Naive thymus-derived CD8-positive, alpha-beta T cell (primary cell): Measurements from ENCODE around the gene C11orf42. TPM values are rescaled to one million over a fixed set of nuclear protein-coding genes. Genes with fewer than 3 reads are reported as not detected.

Source experiments
- ATAC-seq, 2 donors: fragments of 150-1000 bp; cut with Tn5 transposase in 1 of 2; sonication (Bioruptor Pico), chemical (Tn5 transposase) in 1 of 2; 1 replicate in 1 of 2; 2 replicates in 1 of 2; pipeline ENCODE4 v1.10.0; 2021; ENCODE audit warnings: mild to moderate bottlenecking in 2 of 2, moderate library complexity in 2 of 2
- POLR2A ChIA-PET: fragments of 350-600 bp; sonication (Branson Sonifier 250); formaldehyde crosslinking; loops from one replicate; lab custom pipeline; 2021; ENCODE audit warnings: antibody characterized with exemption; lab: Charles Lee
- DNase-seq, 10 donors: peaks; one replicate each; pipeline versions ENCODE4 v3.0.0 to v3.0.0-alpha.2; 2020 to 2022
- H3K27ac Mint-ChIP-seq, 10 donors: one replicate each; pipeline ENCODE4 v1.8.0; 2020 to 2022; ENCODE audit warnings: mild to moderate bottlenecking in 10 of 10, mixed read lengths in 10 of 10, moderate library complexity in 4 of 10, inconsistent platforms in 1 of 10
- H3K27me3 Mint-ChIP-seq, 5 donors: one replicate each; pipeline ENCODE4 v1.8.0; 2021 to 2022; ENCODE audit warnings: mixed read lengths in 5 of 5
- H3K36me3 Mint-ChIP-seq, 3 donors: one replicate each; pipeline ENCODE4 v1.8.0; 2020 to 2022; ENCODE audit warnings: mixed read lengths in 3 of 3, mild to moderate bottlenecking in 2 of 3, inconsistent platforms in 1 of 3
- H3K4me1 Mint-ChIP-seq, 4 donors: one replicate each; pipeline ENCODE4 v1.8.0; 2021 to 2022; ENCODE audit warnings: mixed read lengths in 4 of 4
- H3K4me3 Mint-ChIP-seq, 10 donors: one replicate each; pipeline ENCODE4 v1.8.0; 2020 to 2022; ENCODE audit warnings: mild to moderate bottlenecking in 10 of 10, mixed read lengths in 10 of 10, moderate library complexity in 6 of 10, inconsistent platforms in 1 of 10
- H3K9me3 Mint-ChIP-seq, 9 donors: one replicate each; pipeline ENCODE4 v1.8.0; 2020 to 2022; ENCODE audit warnings: mixed read lengths in 9 of 9, mild to moderate bottlenecking in 3 of 9, inconsistent platforms in 1 of 9, moderate library complexity in 1 of 9
- polyA plus RNA-seq, 3 donors: library from polyadenylated mRNA; unstranded; fragments of 300-500 nt; fragmentation: Illumina TruSeq; gene quantifications; one replicate each; pipeline ENCODE4 v1.2.3, GENCODE V29; 2021
- total RNA-seq, 8 experiments: library from RNA in 2 of 8; stranded (reverse) in 2 of 8; gene quantifications; one replicate each; pipeline ENCODE4 v1.2.3 and lab custom pipeline; 2021 to 2026

Gene C11orf42
- not detected for total RNA-seq
- polyA plus RNA-seq = not detected
- total RNA-seq (lab: John Stamatoyannopoulos, UW) = 0 reads per million in 6 experiments

DNA sequence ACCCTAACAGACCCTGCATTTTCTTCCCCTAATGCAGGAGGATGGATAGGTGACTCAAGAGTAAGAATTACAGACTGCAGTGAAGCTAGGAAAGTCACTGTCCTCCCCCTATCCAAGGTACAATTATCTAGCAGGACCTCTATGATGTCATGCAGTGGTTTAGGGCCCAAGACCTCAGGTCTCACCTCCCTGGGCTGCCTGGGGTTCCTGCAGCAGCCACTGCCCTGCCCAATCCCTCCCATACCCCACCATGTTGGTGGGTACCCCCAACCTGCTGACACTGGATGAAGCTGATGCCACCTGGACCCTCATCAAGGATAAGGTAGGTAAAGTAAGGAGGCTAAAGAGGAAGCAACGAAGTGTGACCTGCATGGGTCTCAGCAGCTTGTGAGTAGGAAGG is at the start of gene C11orf42:
C11orf42 (plus strand) TSS at position 192 of the 400 bp plus-strand sequence; CDS start at position 251, 59 bp downstream.
- POLR2A ChIA-PET = no interaction called here
- no peak for ATAC-seq
- Mint-ChIP-seq H3K4me1 (peaks cover 11 to 43% (median 29%) of the 10 kb centered on the region in 4 donors), H3K27me3 (no peaks in the 10 kb centered on the region), H3K9me3 (no peaks in the 10 kb centered on the region), H3K27ac (peak within 1 kb of the TSS in 3 of 10 donors; percentile 2 to 26 (median 8)), H3K36me3 (peaks cover 0 to 45% (median 12%) of the 10 kb centered on the region in 3 donors), H3K4me3 (no peak within 1 kb of the TSS)
- no peak for DNase-seq

DNA sequence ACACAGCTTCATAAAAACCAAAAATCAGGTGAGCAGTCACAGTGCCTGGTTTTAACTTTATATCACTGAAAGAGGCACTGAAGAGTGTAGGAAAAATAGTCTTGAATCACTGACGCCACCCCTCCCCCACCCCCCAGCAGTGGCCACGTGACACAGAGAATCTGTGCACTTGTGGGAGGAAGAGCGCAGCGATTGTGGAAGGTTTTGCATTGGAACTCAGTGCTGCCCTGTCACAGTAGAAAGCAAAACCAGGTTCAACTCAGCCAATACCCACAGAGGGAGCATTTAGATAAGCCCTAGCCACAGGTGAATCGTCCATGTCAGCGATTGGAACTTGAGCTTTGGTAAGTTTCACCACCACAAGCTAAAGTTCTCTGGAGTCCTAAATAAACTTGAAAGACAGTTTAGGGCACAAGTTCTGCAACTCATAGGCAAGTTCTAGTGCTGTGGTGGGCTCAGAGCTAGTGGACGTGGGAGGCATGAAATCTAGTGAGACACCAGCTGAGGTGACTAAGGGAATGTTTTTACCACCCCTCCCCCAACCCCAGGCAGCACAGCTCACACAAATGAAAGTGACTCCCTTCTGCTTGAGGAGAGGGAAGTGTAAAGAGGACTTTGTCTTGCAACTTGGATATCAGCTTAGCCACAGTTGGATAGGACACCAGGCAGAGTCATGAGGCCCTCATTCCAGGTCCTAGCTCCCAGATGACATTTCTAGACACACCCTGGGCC is 48.6 kb upstream of the C11orf42 start:
- DNase-seq = no peak

DNA sequence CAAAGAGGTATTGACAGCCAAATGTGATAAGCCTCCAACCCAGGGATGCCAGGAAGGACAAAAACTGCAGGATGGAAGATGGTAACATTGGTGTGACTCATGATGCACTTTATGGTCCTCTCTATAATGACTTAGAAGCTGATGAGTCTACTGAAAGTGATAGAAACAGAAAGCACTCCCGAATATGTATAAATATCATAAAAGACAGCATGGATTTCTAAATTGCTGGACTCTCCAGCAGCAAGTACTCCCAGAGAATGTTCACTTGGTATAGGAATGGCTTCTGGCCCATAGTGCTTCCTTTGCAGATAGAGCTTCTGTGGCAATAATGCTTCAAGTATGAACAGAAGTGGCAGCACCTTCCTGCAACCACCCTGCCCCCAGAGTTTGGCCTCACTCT is 35.1 kb upstream of the C11orf42 start, which contains the start of gene OR52B2:
OR52B2 (minus strand) TSS at position 101 of the 400 bp plus-strand sequence; CDS start at position 101, 0 bp downstream.
- H3K27ac Mint-ChIP-seq = peak within 1 kb of the TSS in 1 of 10 donors; percentile 5
- DNase-seq = no peak
- peaks cover 0 to 12% (median 0%) of the 10 kb centered on the region in 3 donors for H3K36me3 Mint-ChIP-seq
- H3K9me3 Mint-ChIP-seq = peaks cover 0 to 5% (median under 1%) of the 10 kb centered on the region in 9 donors
- no peak within 1 kb of the TSS for H3K4me3 Mint-ChIP-seq
- peaks cover 0 to 2% (median 0%) of the 10 kb centered on the region in 4 donors for H3K4me1 Mint-ChIP-seq
- ATAC-seq = no peak
- POLR2A ChIA-PET = no interaction called here
- peaks cover 7 to 34% (median 19%) of the 10 kb centered on the region in 5 donors for H3K27me3 Mint-ChIP-seq

More for the DNA sequence above, 48.6 kb upstream of the C11orf42 start:
- Mint-ChIP-seq H3K4me3 (no peak overlapping the region), H3K9me3 (no peaks in the 10 kb centered on the region), H3K27ac (no peak overlapping the region), H3K36me3 (peaks cover 0 to 1% (median 0%) of the 10 kb centered on the region in 3 donors), H3K27me3 (peaks cover 0 to 18% (median 7%) of the 10 kb centered on the region in 5 donors), H3K4me1 (no peaks in the 10 kb centered on the region)
- POLR2A ChIA-PET = no interaction called here
- ATAC-seq = no peak

- H3K4me1 Mint-ChIP-seq = peaks cover 0 to 6% (median 3%) of the 10 kb centered on the region in 4 donors
- no peak overlapping the region for H3K27ac Mint-ChIP-seq
- no peak overlapping the region for H3K4me3 Mint-ChIP-seq
- H3K9me3 Mint-ChIP-seq = peaks cover 0 to 11% (median 2%) of the 10 kb centered on the region in 9 donors
- H3K27me3 Mint-ChIP-seq = peaks cover 4 to 19% (median 10%) of the 10 kb centered on the region in 5 donors
- POLR2A ChIA-PET = no interaction called here
- H3K36me3 Mint-ChIP-seq = peaks cover 0 to 10% (median 7%) of the 10 kb centered on the region in 3 donors
- no peak for DNase-seq
- ATAC-seq = no peak
Measured at GRCh38 chr11:6175440-6175839, 29.9 kb upstream of the C11orf42 start.

DNA sequence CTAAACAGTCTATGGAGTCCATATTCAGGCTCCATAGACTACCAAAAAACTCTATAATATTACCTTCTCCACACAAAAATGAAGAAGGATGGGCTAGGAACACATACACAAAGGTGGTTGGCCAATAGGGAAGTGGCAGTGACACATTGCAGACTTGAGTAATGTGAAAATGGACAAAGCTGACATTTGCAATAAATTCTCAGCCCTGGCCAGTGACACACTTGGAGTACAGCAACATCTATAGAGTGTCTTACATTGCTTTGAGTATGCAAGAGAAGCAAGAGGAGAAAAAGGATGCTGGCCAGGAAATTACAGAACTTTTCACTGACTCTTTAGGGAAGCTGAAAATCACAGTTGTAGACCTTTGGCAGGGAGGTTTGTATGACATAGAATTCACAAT is 13.6 kb upstream of the C11orf42 start:
- no peak overlapping the region for H3K27ac Mint-ChIP-seq
- DNase-seq = no peak

DNA sequence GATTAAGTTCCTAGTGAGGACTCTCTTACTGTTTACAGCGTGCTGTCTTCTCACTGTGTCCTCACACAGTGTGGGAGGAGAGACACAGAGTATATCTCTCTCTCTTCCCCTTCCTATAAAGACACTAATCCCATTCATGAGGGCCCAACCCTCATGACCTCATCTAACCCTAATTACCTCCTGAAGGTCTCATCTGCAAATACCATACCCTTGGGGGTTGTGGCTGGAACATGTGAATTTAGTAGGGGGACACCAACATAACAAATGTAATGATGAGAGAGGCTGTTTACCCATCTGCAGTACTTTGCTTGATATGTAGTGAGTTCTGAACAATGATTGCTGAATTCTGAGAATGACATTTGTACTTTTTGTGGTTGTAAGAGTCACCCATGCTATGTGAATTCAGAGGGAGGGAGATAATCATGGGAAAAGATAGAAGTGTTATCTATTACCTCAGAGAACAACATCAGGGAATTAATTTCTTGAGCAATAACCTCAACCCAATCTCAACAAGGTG is 11.2 kb upstream of the C11orf42 start:
- Mint-ChIP-seq H3K36me3 (no peaks in the 10 kb centered on the region), H3K9me3 (peaks cover 0 to 3% (median 0%) of the 10 kb centered on the region in 9 donors), H3K4me3 (no peak overlapping the region), H3K4me1 (peaks cover 0 to 8% (median 5%) of the 10 kb centered on the region in 4 donors), H3K27me3 (peaks cover 0 to 1% (median 0%) of the 10 kb centered on the region in 5 donors), H3K27ac (no peak overlapping the region)
- no peak for DNase-seq
- POLR2A ChIA-PET = no interaction called here
- ATAC-seq = no peak

More for the DNA sequence above, 13.6 kb upstream of the C11orf42 start:
- POLR2A ChIA-PET = no interaction called here
- H3K27me3 Mint-ChIP-seq = no peaks in the 10 kb centered on the region
- ATAC-seq = no peak
- peaks cover 0 to 3% (median 0%) of the 10 kb centered on the region in 9 donors for H3K9me3 Mint-ChIP-seq
- no peak overlapping the region for H3K4me3 Mint-ChIP-seq
- peaks cover 0 to 8% (median 5%) of the 10 kb centered on the region in 4 donors for H3K4me1 Mint-ChIP-seq
- H3K36me3 Mint-ChIP-seq = no peaks in the 10 kb centered on the region

- Mint-ChIP-seq H3K27ac (peak overlapping the region in 3 of 10 donors; percentile 17 to 63 (median 23)), H3K4me3 (peak overlapping the region in 1 of 10 donors; percentile 9), H3K36me3 (no peaks in the 10 kb centered on the region), H3K9me3 (peaks cover 0 to 2% (median 0%) of the 10 kb centered on the region in 9 donors), H3K4me1 (peaks cover 0 to 20% (median 8%) of the 10 kb centered on the region in 4 donors), H3K27me3 (peaks cover 0 to 3% (median 0%) of the 10 kb centered on the region in 5 donors)
- no peak for DNase-seq
- no peak for ATAC-seq
- POLR2A ChIA-PET = no interaction called here
Measured at GRCh38 chr11:6196396-6196795, 9.0 kb upstream of the C11orf42 start.

- Mint-ChIP-seq H3K4me1 (peaks cover 0 to 27% (median 11%) of the 10 kb centered on the region in 4 donors), H3K9me3 (no peaks in the 10 kb centered on the region), H3K27me3 (peaks cover 0 to 3% (median 0%) of the 10 kb centered on the region in 5 donors), H3K4me3 (no peak overlapping the region), H3K36me3 (peaks cover 0 to 2% (median 0%) of the 10 kb centered on the region in 3 donors), H3K27ac (peak overlapping the region in 1 of 10 donors; percentile 6)
- POLR2A ChIA-PET = no interaction called here
- ATAC-seq (no peak), DNase-seq (no peak)
Measured at GRCh38 chr11:6197466-6198200, 7.7 kb upstream of the C11orf42 start.

GRCh38 chr11:6199174-6199810 is 6.1 kb upstream of the C11orf42 start, which contains the start of gene OR52W1:
Gene OR52W1, plus strand, starts transcription at chr11:6199224. Its CDS starts 0 bp downstream, at chr11:6199224.
- peak within 1 kb of the TSS in 1 of 10 donors; percentile 6 for H3K27ac Mint-ChIP-seq
- H3K4me3 Mint-ChIP-seq = no peak within 1 kb of the TSS
- peaks cover 12 to 43% (median 22%) of the 10 kb centered on the region in 4 donors for H3K4me1 Mint-ChIP-seq

DNA sequence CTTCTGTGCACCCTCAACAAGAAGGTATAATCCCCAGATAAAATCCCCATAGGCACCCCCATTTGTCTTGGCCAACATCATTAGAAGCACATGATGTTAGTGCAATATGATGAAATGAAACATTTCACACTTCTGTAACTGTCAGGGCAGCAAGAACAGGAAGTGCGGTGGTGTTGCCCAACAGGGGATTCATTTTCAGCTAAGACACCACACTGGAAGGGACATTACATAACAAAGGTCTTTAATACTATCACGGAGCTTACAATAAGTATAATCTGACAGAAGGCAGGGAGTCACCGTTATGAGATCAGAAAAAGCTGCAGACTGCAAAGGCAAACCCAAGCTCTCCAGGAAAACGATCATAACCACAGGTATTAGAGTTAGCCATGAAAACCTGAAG is 4.4 kb upstream of the C11orf42 start:
- Mint-ChIP-seq H3K27ac (peak overlapping the region in 3 of 10 donors; percentile 30 to 78 (median 67)), H3K4me3 (peak overlapping the region in 3 of 10 donors; percentile 4 to 67 (median 52)), H3K9me3 (no peaks in the 10 kb centered on the region), H3K4me1 (peaks cover 15 to 53% (median 33%) of the 10 kb centered on the region in 4 donors), H3K27me3 (peaks cover 0 to 3% (median 0%) of the 10 kb centered on the region in 5 donors), H3K36me3 (peaks cover 0 to 10% (median 8%) of the 10 kb centered on the region in 3 donors)
- POLR2A ChIA-PET = no interaction called here
- DNase-seq (no peak), ATAC-seq (no peak)

More at GRCh38 chr11:6199174-6199810, 6.1 kb upstream of the C11orf42 start, which contains the start of gene OR52W1:
- Mint-ChIP-seq H3K27me3 (peaks cover 0 to 3% (median 0%) of the 10 kb centered on the region in 5 donors), H3K36me3 (peaks cover 0 to 2% (median 2%) of the 10 kb centered on the region in 3 donors), H3K9me3 (no peaks in the 10 kb centered on the region)
- POLR2A ChIA-PET = no interaction called here
- no peak for DNase-seq
- ATAC-seq = no peak

GRCh38 chr11:6201481-6201880 is 3.9 kb upstream of the C11orf42 start:
- Mint-ChIP-seq H3K4me3 (peak overlapping the region in 2 of 10 donors; percentile 4 to 67), H3K4me1 (peaks cover 12 to 48% (median 30%) of the 10 kb centered on the region in 4 donors), H3K9me3 (no peaks in the 10 kb centered on the region), H3K36me3 (peaks cover 0 to 15% (median 8%) of the 10 kb centered on the region in 3 donors), H3K27ac (no peak overlapping the region), H3K27me3 (peaks cover 0 to 3% (median 0%) of the 10 kb centered on the region in 5 donors)
- POLR2A ChIA-PET = no interaction called here
- ATAC-seq (no peak), DNase-seq (no peak)
